ENCODE results near the gene LARP4B. TPM values are rescaled to one million over a fixed set of nuclear protein-coding genes. Genes with fewer than 3 reads are reported as not detected.

The LARP4B gene
- total RNA-seq, 1 donor from 2014 or later: 114 TPM

DNA sequence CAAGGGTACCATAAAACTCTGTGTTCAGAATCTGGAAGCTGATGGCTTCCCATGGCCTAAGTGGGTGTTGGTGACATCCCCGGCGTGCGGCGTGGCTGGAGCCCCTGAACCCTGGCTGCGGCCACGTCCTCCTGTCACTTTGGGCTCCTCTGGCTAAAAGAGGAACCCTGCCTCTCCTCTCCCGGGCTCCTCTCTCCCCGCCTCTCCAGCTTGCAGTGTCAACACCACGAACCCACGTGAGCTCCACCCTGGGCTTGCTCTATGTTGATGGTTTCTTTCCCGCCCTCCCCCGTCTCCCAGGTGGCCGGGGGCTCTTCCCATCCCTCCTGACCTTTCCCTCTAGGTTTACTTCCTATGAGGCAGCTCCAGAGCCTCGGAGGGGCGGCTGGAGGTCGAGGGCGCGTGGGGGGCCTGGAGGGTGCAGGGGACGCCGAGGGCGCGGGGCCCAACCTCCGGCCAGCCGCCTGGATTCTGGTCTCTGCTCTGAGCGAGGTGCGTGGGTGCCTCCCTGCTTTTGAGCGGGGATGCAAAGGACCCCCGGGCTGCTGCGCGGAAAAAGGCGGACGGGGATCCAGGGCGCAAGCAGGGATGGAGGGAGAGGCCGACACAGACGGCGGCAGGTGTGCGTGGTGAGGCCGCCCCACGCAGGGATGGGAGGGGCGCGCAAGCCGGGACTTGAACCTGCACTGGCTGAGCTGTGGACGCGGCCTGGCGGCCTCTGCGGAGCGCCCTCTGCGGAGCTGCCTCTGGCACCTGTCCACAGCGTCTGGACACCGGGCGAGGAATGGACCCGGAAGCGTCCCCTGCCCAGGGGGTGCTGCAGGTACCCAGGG lies 126.5 kb downstream of the LARP4B start:
- Mint-ChIP-seq H3K27ac (peak overlapping the region; percentile 86), H3K9me3 (ENCODE audit: low read depth) (peaks cover 10% of the 10 kb centered on the region)
- TF ChIP-seq, protein P1, sequence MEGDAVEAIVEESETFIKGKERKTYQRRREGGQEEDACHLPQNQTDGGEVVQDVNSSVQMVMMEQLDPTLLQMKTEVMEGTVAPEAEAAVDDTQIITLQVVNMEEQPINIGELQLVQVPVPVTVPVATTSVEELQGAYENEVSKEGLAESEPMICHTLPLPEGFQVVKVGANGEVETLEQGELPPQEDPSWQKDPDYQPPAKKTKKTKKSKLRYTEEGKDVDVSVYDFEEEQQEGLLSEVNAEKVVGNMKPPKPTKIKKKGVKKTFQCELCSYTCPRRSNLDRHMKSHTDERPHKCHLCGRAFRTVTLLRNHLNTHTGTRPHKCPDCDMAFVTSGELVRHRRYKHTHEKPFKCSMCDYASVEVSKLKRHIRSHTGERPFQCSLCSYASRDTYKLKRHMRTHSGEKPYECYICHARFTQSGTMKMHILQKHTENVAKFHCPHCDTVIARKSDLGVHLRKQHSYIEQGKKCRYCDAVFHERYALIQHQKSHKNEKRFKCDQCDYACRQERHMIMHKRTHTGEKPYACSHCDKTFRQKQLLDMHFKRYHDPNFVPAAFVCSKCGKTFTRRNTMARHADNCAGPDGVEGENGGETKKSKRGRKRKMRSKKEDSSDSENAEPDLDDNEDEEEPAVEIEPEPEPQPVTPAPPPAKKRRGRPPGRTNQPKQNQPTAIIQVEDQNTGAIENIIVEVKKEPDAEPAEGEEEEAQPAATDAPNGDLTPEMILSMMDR (IDR thresholded peaks at IDR 0.05; ENCODE audit: unreplicated experiment): no peak

DNA sequence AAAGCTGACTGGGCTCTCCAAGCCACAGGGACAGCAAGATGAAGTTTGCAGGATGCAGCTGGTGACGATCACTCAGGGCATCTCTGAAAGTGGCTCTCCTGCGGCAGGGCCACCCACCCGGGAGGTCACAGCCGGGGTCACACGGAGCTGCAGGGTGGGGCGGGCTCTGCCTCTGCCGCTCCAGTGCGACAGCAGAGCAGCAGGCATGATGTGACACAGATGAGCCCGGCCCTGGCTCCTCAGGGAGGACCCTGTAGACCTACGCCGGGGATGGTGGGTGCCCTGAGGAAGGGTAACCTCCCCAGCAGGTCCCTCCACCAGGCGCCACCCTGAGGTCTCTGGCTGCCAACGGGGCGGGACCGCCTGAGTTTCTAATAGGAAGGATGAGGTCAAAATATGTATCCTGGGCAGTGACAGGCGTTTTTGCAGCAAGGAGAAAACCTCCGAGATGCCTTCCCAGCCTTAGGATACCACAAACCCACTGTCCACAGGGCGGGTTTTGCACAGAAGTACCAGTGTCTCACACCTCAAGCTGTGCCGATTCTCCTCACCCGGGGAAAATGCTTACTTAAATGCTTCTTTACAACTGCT lies 127.2 kb downstream of the LARP4B start:
- Mint-ChIP-seq H3K4me3 (ENCODE audit: low read depth) (no peak overlapping the region), H3K36me3 (ENCODE audit: insufficient read depth) (peaks cover 31% of the 10 kb centered on the region)

More for the DNA sequence above, 126.5 kb downstream of the LARP4B start:
- H3K27me3 Mint-ChIP-seq: no peaks in the 10 kb centered on the region
- DNase-seq (ENCODE audit: low spot score, unreplicated experiment): no peak
- no peaks in the 10 kb centered on the region for H3K4me1 Mint-ChIP-seq (ENCODE audit: low read depth)
- H3K36me3 Mint-ChIP-seq (ENCODE audit: insufficient read depth): peaks cover 28% of the 10 kb centered on the region
- no peak overlapping the region for H3K4me3 Mint-ChIP-seq (ENCODE audit: low read depth)

DNA sequence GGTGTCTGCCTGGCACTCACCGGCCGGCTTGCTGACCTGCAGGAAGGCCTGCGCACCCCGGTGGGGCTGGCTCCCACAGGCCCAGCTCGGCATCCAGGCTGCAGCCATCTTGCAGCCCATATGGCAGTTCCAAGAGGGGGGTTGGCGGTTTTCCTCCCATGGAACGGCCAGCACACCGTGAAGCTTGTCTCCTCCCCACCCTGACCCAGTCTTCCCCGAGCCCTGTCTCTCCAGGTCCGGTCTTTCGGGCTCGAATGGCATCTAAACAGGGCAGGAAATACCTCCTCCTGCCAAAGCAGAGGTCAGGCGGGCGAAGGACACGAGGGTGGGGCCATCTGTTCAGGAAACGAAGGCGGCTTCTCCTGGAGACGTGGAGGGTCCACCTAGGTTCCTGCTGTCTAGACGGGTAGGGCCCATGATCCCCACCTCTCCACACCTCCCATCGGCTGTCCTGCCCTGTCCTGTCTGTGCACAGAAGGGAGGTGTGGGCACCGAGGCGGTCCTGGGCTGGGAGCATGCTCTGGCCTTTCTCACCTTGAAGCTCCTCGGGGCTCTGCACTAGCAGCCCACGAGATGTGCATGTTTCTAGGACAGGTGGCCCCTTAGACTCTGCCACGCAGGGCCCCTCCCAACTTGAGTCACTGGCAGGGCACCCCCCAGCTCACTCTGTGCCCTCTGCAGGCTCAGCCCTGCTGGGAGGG lies 128.3 kb downstream of the LARP4B start:
- TF ChIP-seq, protein P1 (IDR thresholded peaks at IDR 0.05; ENCODE audit: unreplicated experiment): no peak
- DNase-seq (ENCODE audit: low spot score, unreplicated experiment): no peak
- peaks cover 37% of the 10 kb centered on the region for H3K36me3 Mint-ChIP-seq (ENCODE audit: insufficient read depth)
- H3K4me1 Mint-ChIP-seq (ENCODE audit: low read depth): no peaks in the 10 kb centered on the region
- H3K9me3 Mint-ChIP-seq (ENCODE audit: low read depth): peaks cover 28% of the 10 kb centered on the region
- no peak overlapping the region for H3K4me3 Mint-ChIP-seq (ENCODE audit: low read depth)
- H3K27me3 Mint-ChIP-seq: no peaks in the 10 kb centered on the region
- no peak overlapping the region for H3K27ac Mint-ChIP-seq

More for the DNA sequence above, 127.2 kb downstream of the LARP4B start:
- Mint-ChIP-seq H3K4me1 (ENCODE audit: low read depth) (no peaks in the 10 kb centered on the region), H3K27me3 (no peaks in the 10 kb centered on the region), H3K9me3 (ENCODE audit: low read depth) (peaks cover 17% of the 10 kb centered on the region), H3K27ac (no peak overlapping the region)
- TF ChIP-seq, protein P1 (IDR thresholded peaks at IDR 0.05; ENCODE audit: unreplicated experiment): no peak
- DNase-seq (ENCODE audit: low spot score, unreplicated experiment): no peak

DNA sequence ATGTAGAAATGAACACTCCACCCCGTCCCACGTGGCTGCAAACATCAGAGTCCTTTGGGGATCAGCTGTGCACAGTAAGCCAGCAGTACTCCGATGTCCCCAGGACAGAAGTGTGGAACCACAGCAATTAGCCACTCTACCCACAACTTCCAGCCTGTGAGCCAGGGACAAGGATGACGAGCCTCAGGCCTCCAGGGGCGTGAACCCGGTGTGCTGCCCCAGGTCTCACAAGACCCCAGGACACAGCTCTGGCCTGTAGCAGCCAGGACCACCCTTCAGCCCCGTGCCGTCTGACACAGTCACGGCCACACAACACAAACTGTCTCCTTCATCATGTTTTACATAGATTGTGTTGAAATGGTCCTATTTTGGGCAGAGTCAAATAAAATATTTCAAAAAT lies 129.0 kb downstream of the LARP4B start:
- Mint-ChIP-seq H3K9me3 (ENCODE audit: low read depth) (peaks cover 33% of the 10 kb centered on the region), H3K4me1 (ENCODE audit: low read depth) (no peaks in the 10 kb centered on the region), H3K36me3 (ENCODE audit: insufficient read depth) (peaks cover 42% of the 10 kb centered on the region), H3K27ac (no peak overlapping the region), H3K4me3 (ENCODE audit: low read depth) (no peak overlapping the region), H3K27me3 (no peaks in the 10 kb centered on the region)
- TF ChIP-seq, protein P1 (IDR thresholded peaks at IDR 0.05; ENCODE audit: unreplicated experiment): no peak
- no peak for DNase-seq (ENCODE audit: low spot score, unreplicated experiment)

DNA sequence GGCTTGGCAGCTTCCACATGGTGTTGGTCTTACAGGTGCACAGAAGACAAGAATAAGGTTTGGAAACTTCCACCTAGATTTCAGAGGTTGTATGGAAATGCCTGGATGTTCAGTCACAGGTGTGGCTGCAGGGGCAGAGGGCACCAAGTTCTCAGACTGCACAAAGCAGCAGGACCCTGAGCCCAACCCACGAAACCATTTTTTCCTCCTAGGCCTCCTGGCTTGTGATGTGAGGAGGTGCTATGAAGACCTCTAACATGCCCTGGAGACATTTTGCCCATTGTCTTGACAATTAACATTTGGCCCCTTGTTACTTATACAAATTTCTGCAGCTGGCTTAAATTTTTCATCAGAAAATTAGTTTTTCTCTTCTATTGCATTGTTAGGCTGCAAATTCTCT lies 134.3 kb downstream of the LARP4B start:
- DNase-seq (ENCODE audit: low spot score, unreplicated experiment): no peak
- Mint-ChIP-seq H3K4me1 (ENCODE audit: low read depth) (no peaks in the 10 kb centered on the region), H3K9me3 (ENCODE audit: low read depth) (peaks cover 41% of the 10 kb centered on the region), H3K36me3 (ENCODE audit: insufficient read depth) (peaks cover 52% of the 10 kb centered on the region), H3K4me3 (ENCODE audit: low read depth) (no peak overlapping the region), H3K27ac (no peak overlapping the region), H3K27me3 (no peaks in the 10 kb centered on the region)
- TF ChIP-seq, protein P1 (IDR thresholded peaks at IDR 0.05; ENCODE audit: unreplicated experiment): no peak
